Measurements from ENCODE around the gene CCDC30. TPM values are rescaled to one million over a fixed set of nuclear protein-coding genes. Genes with fewer than 3 reads are reported as not detected.

The CCDC30 gene
- total and polyA plus RNA-seq, 9 of the 15 experiments (the other 6 are each of a cell fraction or from before 2014, with no cell fraction given), result 0.05 to 0.91 (median 0.24) TPM

DNA sequence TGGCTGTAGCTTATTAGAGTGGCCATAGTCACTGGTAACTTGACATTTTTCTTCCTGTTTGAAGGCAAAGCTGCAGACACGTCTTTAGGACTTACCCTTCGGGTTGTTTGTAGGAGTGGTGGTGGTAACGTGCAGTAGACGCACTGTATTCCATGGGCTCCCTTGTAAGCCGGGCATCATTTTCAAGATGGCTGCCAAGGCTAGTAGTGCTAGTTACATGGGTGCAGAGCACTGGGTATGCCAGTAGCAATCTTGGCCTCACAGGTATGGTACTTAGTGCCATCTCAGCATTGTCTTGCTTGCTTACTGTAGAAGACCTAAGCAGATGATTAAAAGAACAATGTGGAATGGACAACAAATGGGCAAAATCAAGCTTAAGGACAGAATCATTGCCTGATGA is 221.1 kb downstream of the CCDC30 start (continued):
- TF ChIP-seq ZNF316 (IDR thresholded peaks at IDR 0.05) (0 out of 2 replicates have a peak, but pooled peaks have one; percentile 51), ZNF263 (CRISPR knock-in tag; IDR thresholded peaks at IDR 0.05; ENCODE audit: borderline replicate concordance) (no peak), HDAC8 (tag; IDR thresholded peaks at IDR 0.05) (no peak), ZNF77 (CRISPR knock-in tag; IDR thresholded peaks at IDR 0.05) (no peak), CHCHD3 (CRISPR knock-in tag; IDR thresholded peaks at IDR 0.05) (no peak), SIN3A (IDR thresholded peaks at IDR 0.05; ENCODE audit: borderline replicate concordance in 2 of 2, control insufficient read depth in 1 of 2, low read depth in 2 of 2, low read length in 2 of 2) (peak in 1 of 2 experiments; percentile 35; a peak in 2 of 4 replicates), ZC3H11A (IDR thresholded peaks at IDR 0.05; ENCODE audit: low read depth, low read length) (no peak), CSDE1 (IDR thresholded peaks at IDR 0.05) (no peak), HNRNPLL (IDR thresholded peaks at IDR 0.05; ENCODE audit: low read depth, low read length, poor library complexity, severe bottlenecking) (no peak), BRD9 (IDR thresholded peaks at IDR 0.05; ENCODE audit: low read depth, partially characterized antibody) (no peak), PHB2 (IDR thresholded peaks at IDR 0.05; ENCODE audit: low read depth) (no peak), POLR3G (IDR thresholded peaks at IDR 0.05; ENCODE audit: extremely low read depth, insufficient read length, insufficient replicate concordance) (no peak), POLR2A (conservative IDR thresholded peaks at IDR 0.05) (0 out of 2 replicates have a peak, but pooled peaks have one; percentile 13), AFF4 (CRISPR knock-in tag; IDR thresholded peaks at IDR 0.05) (0 out of 2 replicates have a peak, but pooled peaks have one; percentile 23), ZNF217 (CRISPR knock-in tag; IDR thresholded peaks at IDR 0.05) (no peak), SRF (CRISPR knock-in tag; IDR thresholded peaks at IDR 0.05) (no peak), E2F8 (IDR thresholded peaks at IDR 0.05; ENCODE audit: low read depth, partially characterized antibody) (no peak)
- TF ChIP-seq, protein P1, sequence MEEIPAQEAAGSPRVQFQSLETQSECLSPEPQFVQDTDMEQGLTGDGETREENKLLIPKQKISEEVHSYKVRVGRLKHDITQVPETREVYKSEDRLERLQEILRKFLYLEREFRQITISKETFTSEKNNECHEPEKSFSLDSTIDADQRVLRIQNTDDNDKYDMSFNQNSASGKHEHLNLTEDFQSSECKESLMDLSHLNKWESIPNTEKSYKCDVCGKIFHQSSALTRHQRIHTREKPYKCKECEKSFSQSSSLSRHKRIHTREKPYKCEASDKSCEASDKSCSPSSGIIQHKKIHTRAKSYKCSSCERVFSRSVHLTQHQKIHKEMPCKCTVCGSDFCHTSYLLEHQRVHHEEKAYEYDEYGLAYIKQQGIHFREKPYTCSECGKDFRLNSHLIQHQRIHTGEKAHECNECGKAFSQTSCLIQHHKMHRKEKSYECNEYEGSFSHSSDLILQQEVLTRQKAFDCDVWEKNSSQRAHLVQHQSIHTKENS (CRISPR knock-in tag; IDR thresholded peaks at IDR 0.05), result no peak
- TF ChIP-seq, protein P2, sequence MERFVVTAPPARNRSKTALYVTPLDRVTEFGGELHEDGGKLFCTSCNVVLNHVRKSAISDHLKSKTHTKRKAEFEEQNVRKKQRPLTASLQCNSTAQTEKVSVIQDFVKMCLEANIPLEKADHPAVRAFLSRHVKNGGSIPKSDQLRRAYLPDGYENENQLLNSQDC (CRISPR knock-in tag; IDR thresholded peaks at IDR 0.05), result no peak
